ENCODE results near the gene MAPK11.

DNA sequence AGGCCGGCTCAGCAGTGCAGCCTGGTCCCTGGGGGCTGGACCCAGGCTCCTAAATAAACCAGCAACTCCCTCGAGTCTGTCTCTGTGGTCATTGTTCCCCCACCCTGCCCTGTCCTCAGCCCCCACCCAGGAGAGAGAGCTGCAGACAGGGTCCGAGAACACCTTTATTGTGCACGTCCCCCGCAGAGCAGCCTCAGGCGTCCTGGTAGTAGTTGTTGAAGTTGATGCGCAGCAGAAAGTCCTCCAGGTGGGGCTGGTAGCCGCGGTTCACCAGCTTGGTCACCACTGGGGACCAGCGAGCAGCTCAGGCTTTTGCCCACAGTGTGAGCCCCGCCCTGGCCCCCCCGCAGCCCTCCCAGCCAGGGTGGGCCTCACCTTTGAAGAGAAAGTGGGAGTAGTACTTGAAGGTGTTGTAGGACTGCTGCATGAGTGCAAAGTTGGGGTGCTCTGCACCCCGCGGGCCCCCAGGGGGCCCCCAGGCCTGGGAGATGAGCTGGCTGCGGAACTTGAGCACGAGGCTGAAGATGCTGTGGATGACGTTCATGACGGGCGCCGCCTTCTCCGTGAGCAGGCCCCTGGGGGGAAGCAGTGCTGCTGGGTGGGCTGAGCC is 52.5 kb downstream of the MAPK11 start:
- TF ChIP-seq, protein P1, sequence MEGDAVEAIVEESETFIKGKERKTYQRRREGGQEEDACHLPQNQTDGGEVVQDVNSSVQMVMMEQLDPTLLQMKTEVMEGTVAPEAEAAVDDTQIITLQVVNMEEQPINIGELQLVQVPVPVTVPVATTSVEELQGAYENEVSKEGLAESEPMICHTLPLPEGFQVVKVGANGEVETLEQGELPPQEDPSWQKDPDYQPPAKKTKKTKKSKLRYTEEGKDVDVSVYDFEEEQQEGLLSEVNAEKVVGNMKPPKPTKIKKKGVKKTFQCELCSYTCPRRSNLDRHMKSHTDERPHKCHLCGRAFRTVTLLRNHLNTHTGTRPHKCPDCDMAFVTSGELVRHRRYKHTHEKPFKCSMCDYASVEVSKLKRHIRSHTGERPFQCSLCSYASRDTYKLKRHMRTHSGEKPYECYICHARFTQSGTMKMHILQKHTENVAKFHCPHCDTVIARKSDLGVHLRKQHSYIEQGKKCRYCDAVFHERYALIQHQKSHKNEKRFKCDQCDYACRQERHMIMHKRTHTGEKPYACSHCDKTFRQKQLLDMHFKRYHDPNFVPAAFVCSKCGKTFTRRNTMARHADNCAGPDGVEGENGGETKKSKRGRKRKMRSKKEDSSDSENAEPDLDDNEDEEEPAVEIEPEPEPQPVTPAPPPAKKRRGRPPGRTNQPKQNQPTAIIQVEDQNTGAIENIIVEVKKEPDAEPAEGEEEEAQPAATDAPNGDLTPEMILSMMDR (conservative IDR thresholded peaks at IDR 0.05; ENCODE audit: low read length): no peak
- TF ChIP-seq EZH2phosphoT487 (IDR thresholded peaks at IDR 0.05; ENCODE audit: borderline replicate concordance): no peak
